Fibroblast of gingiva (primary cell): ENCODE results near the gene XDH.

Experiments
- DNase-seq: peaks from one replicate; pipeline ENCODE4 v3.0.0-alpha.2; 2011; ENCODE audit warnings: low read depth

XDH gene

GRCh38 chr2:31365348-31365747 is 49.2 kb downstream of the XDH start:
- no peak for DNase-seq

- no peak for DNase-seq
These were observed 50.4 kb downstream of the XDH start for GRCh38 chr2:31363956-31364750.

- DNase-seq, result no peak
These were observed 52.0 kb downstream of the XDH start for GRCh38 chr2:31362581-31362980.

- DNase-seq, result no peak
These were observed 55.3 kb downstream of the XDH start for GRCh38 chr2:31359229-31359628.

GRCh38 chr2:31354837-31355236 is 59.7 kb downstream of the XDH start:
- no peak for DNase-seq

GRCh38 chr2:31353179-31353578 is 61.4 kb downstream of the XDH start:
- no peak for DNase-seq

GRCh38 chr2:31349684-31350083 is 64.9 kb downstream of the XDH start:
- no peak for DNase-seq

- no peak for DNase-seq
These were observed 65.4 kb downstream of the XDH start for GRCh38 chr2:31349160-31349559.

- no peak for DNase-seq
These were observed 65.9 kb downstream of the XDH start for GRCh38 chr2:31348618-31349017.

GRCh38 chr2:31347750-31348149 is 66.8 kb downstream of the XDH start:
- peak; percentile 85 for DNase-seq

GRCh38 chr2:31347319-31347718 is 67.2 kb downstream of the XDH start:
- DNase-seq, result no peak

- no peak for DNase-seq
These were observed 70.1 kb downstream of the XDH start for GRCh38 chr2:31344447-31344846.

- DNase-seq, result no peak
These were observed 73.2 kb downstream of the XDH start for GRCh38 chr2:31341351-31341750.

- no peak for DNase-seq
These were observed 74.8 kb downstream of the XDH start for GRCh38 chr2:31339696-31340095.

- DNase-seq, result peak; percentile 71
These were observed 76.7 kb downstream of the XDH start for GRCh38 chr2:31337860-31338259.

- no peak for DNase-seq
These were observed 77.3 kb downstream of the XDH start for GRCh38 chr2:31337197-31337596.

- peak; percentile 88 for DNase-seq
These were observed 78.5 kb downstream of the XDH start for GRCh38 chr2:31335921-31336585.

GRCh38 chr2:31334311-31335026 is 80.1 kb downstream of the XDH start:
- DNase-seq, result peak; percentile 40

- DNase-seq, result peak; percentile 72
These were observed 80.9 kb downstream of the XDH start for GRCh38 chr2:31333527-31334183.

- no peak for DNase-seq
These were observed 81.5 kb downstream of the XDH start for GRCh38 chr2:31333046-31333445.

- DNase-seq, result no peak
These were observed 82.0 kb downstream of the XDH start for GRCh38 chr2:31332521-31332920.

- no peak for DNase-seq
These were observed 83.4 kb downstream of the XDH start for GRCh38 chr2:31331156-31331555.
